Type B pancreatic cell (in vitro differentiated cells): Measurements from ENCODE around the gene FAM162A. TPM values are rescaled to one million over a fixed set of nuclear protein-coding genes. Genes with fewer than 3 reads are reported as not detected.
A peak's percentile ranks its signal among the peaks of the same experiment; 100 is the strongest.

ENCODE experiments used
- DNase-seq: peaks from one replicate; pipeline ENCODE4 v3.0.0; 2021; ENCODE audit warnings: mixed read lengths; ENCODE audit not compliant: unreplicated experiment; ENCODE audit errors: extremely low spot score
- H3K27ac Mint-ChIP-seq: 2 replicates; pipeline ENCODE4 v1.8.0; 2021; ENCODE audit warnings: mild to moderate bottlenecking, mixed read lengths
- H3K27me3 Mint-ChIP-seq: 2 replicates; pipeline ENCODE4 v1.8.0; 2021; ENCODE audit warnings: mixed read lengths
- H3K36me3 Mint-ChIP-seq: 2 replicates; pipeline ENCODE4 v1.8.0; 2021; ENCODE audit warnings: mixed read lengths
- H3K4me1 Mint-ChIP-seq: one replicate; pipeline ENCODE4 v1.8.0; 2021; ENCODE audit warnings: mixed read lengths; ENCODE audit not compliant: unreplicated experiment
- H3K4me3 Mint-ChIP-seq: 2 replicates; pipeline ENCODE4 v1.8.0; 2021; ENCODE audit warnings: mild to moderate bottlenecking, mixed read lengths
- H3K9me3 Mint-ChIP-seq: 2 replicates; pipeline ENCODE4 v1.8.0; 2021; ENCODE audit warnings: mixed read lengths
- total RNA-seq: library from RNA; stranded (reverse); gene quantifications from 2 replicates; pipeline ENCODE4 v1.2.1, GENCODE V29; 2021; ENCODE audit warnings: low replicate concordance
- TF ChIP-seq, protein P1 (sequence below): fragments of 200-600 bp; sonication (generic); conservative IDR thresholded peaks from 2 replicates; pipeline ENCODE4 v1.5.0; 2021; ENCODE audit warnings: antibody characterized with exemption, mild to moderate bottlenecking

FAM162A gene
- total RNA-seq, 1 donor from 2014 or later: 68.8 TPM

DNA sequence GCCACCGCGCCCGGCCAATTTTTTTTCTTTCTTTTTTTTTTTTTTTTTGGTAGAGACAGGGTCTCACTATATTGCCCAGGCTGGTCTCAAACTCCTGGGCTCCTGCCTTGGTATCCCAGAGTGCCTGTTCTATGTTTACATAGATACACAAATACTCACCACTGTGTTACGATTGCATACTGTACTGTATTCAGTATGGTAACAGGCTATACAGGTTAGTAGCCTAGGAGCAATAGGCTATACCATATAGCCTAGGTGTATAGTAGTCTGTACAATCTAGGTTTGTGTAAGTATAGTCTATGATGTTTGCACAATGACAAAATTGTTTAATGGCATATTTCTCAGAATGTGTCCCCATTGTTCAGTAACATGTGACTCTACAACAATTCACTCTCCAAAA, 32.4 kb upstream of the FAM162A start:
- TF ChIP-seq, protein P1, sequence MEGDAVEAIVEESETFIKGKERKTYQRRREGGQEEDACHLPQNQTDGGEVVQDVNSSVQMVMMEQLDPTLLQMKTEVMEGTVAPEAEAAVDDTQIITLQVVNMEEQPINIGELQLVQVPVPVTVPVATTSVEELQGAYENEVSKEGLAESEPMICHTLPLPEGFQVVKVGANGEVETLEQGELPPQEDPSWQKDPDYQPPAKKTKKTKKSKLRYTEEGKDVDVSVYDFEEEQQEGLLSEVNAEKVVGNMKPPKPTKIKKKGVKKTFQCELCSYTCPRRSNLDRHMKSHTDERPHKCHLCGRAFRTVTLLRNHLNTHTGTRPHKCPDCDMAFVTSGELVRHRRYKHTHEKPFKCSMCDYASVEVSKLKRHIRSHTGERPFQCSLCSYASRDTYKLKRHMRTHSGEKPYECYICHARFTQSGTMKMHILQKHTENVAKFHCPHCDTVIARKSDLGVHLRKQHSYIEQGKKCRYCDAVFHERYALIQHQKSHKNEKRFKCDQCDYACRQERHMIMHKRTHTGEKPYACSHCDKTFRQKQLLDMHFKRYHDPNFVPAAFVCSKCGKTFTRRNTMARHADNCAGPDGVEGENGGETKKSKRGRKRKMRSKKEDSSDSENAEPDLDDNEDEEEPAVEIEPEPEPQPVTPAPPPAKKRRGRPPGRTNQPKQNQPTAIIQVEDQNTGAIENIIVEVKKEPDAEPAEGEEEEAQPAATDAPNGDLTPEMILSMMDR: no peak
- Mint-ChIP-seq H3K27me3 (no peaks in the 10 kb centered on the region), H3K9me3 (no peaks in the 10 kb centered on the region), H3K27ac (no peak overlapping the region), H3K36me3 (no peaks in the 10 kb centered on the region), H3K4me3 (no peak overlapping the region), H3K4me1 (no peaks in the 10 kb centered on the region)
- DNase-seq: no peak

GRCh38 chr3:122353215-122353614, 30.8 kb upstream of the FAM162A start:
- Mint-ChIP-seq H3K4me1 (no peaks in the 10 kb centered on the region), H3K27me3 (no peaks in the 10 kb centered on the region), H3K9me3 (no peaks in the 10 kb centered on the region), H3K36me3 (no peaks in the 10 kb centered on the region), H3K27ac (peak overlapping the region; percentile 92), H3K4me3 (peak overlapping the region; percentile 67)
- TF ChIP-seq, protein P1: no peak
- no peak for DNase-seq

DNA sequence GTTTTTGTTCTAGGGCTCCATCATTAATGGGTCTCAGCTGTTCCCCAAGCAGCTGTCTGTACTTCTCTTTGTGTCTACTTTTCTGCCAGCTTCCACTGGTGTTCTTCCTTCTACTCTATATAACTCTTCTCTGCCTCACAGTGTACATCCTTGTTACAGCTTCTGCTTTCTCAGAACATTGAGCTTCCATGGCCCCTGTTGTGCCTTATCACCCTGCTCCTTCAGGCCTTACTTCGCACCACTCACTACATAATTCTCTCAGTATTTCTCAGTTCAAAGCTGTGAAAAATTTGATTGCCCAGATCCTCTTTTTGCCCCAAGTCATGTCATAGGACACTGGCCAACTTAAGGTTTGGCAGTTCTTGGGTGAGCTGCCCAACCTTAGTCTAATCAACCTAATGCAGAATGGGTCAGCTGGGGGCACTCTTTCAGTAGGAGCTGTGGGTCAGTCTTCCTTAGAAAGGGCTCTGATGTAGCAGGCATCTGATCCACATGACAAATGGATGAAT, 30.0 kb upstream of the FAM162A start:
- TF ChIP-seq, protein P1: no peak
- H3K9me3 Mint-ChIP-seq: no peaks in the 10 kb centered on the region
- H3K27me3 Mint-ChIP-seq: no peaks in the 10 kb centered on the region
- H3K4me3 Mint-ChIP-seq: no peak overlapping the region
- H3K4me1 Mint-ChIP-seq: no peaks in the 10 kb centered on the region
- H3K27ac Mint-ChIP-seq: peak overlapping the region; percentile 92
- DNase-seq: no peak
- H3K36me3 Mint-ChIP-seq: no peaks in the 10 kb centered on the region

GRCh38 chr3:122355612-122356011, 28.4 kb upstream of the FAM162A start:
- no peak for DNase-seq
- Mint-ChIP-seq H3K27me3 (no peaks in the 10 kb centered on the region), H3K36me3 (no peaks in the 10 kb centered on the region), H3K4me1 (no peaks in the 10 kb centered on the region), H3K27ac (peak overlapping the region; percentile 44), H3K9me3 (no peaks in the 10 kb centered on the region), H3K4me3 (no peak overlapping the region)
- TF ChIP-seq, protein P1: no peak

GRCh38 chr3:122356402-122356801, 27.6 kb upstream of the FAM162A start:
- no peaks in the 10 kb centered on the region for H3K4me1 Mint-ChIP-seq
- peak overlapping the region; percentile 77 for H3K27ac Mint-ChIP-seq
- H3K9me3 Mint-ChIP-seq: no peaks in the 10 kb centered on the region
- H3K4me3 Mint-ChIP-seq: no peak overlapping the region
- no peak for DNase-seq
- H3K36me3 Mint-ChIP-seq: no peaks in the 10 kb centered on the region
- TF ChIP-seq, protein P1: peak; percentile 48
- H3K27me3 Mint-ChIP-seq: no peaks in the 10 kb centered on the region
